ENCODE data around the gene KHDC4.

Gene KHDC4

DNA sequence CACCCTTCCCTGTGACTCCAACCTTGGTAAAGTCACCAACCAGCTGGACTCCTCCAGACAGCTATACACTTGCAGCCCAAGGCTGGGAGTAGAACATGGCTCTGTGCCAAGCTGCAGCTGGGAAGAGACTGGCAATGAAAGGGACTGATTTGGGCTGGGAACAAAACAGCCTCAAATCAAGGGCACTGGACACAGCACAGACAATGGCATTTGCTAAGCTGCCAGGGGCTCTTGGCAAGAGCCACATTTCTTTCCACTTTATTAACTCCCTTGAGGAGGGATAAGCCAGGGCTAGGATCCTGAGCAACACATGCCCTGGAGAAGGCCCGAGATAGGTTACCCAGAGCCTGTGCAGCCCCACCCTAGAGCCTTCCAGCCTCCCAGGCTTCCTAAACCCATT lies 62.8 kb downstream of the KHDC4 start:
- H3K4me3 ChIP-seq (ENCODE audit: low read depth, low read length) = no peak overlapping the region
- DNase-seq (ENCODE audit: low read depth) = no peak
- TF ChIP-seq, protein P1, sequence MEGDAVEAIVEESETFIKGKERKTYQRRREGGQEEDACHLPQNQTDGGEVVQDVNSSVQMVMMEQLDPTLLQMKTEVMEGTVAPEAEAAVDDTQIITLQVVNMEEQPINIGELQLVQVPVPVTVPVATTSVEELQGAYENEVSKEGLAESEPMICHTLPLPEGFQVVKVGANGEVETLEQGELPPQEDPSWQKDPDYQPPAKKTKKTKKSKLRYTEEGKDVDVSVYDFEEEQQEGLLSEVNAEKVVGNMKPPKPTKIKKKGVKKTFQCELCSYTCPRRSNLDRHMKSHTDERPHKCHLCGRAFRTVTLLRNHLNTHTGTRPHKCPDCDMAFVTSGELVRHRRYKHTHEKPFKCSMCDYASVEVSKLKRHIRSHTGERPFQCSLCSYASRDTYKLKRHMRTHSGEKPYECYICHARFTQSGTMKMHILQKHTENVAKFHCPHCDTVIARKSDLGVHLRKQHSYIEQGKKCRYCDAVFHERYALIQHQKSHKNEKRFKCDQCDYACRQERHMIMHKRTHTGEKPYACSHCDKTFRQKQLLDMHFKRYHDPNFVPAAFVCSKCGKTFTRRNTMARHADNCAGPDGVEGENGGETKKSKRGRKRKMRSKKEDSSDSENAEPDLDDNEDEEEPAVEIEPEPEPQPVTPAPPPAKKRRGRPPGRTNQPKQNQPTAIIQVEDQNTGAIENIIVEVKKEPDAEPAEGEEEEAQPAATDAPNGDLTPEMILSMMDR (IDR thresholded peaks at IDR 0.05; ENCODE audit: control insufficient read depth, extremely low read depth, insufficient read depth) = no peak

DNA sequence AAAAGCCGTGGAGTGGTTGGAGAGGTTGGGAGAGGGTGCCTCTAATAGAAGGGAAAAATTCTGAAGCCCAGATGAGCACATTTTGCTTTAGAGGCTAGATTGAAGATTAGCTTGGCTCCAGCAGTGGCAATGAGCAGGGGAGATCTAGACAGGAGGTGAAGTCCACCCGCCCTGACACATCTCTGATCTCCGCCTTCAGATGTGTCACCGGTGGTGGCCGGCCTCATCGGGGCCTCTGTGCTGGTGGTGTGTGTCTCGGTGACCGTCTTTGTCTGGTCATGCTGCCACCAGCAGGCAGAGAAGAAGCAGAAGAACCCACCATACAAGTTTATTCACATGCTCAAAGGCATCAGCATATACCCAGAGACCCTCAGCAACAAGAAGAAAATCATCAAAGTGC lies 66.4 kb downstream of the KHDC4 start:
- TF ChIP-seq, protein P1 (IDR thresholded peaks at IDR 0.05; ENCODE audit: control insufficient read depth, extremely low read depth, insufficient read depth) = no peak
- H3K4me3 ChIP-seq (ENCODE audit: low read depth, low read length) = no peak overlapping the region

DNA sequence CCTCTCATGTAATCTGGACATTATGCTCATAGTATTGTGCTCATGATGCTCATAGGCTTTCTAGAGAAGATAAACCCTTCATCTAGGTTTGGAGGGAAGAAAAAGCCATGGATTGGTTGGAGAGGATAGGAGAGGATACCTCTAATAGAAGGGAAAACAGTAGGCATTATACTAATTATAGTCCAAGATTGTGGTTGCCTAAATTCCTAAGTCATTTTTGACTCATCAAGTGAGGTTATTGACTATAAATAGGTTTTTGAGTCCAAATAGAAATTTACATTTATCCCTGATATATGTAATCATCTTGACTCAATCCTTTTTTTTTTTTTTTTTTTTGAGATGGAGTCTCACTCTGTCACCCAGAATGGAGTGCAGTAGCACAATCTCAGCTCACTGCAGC lies 69.8 kb downstream of the KHDC4 start:
- DNase-seq (ENCODE audit: low read depth) = no peak
- H3K4me3 ChIP-seq (ENCODE audit: low read depth, low read length) = no peak overlapping the region
- TF ChIP-seq, protein P1 (IDR thresholded peaks at IDR 0.05; ENCODE audit: control insufficient read depth, extremely low read depth, insufficient read depth) = no peak

More for the DNA sequence above, 66.4 kb downstream of the KHDC4 start:
- no peak for DNase-seq (ENCODE audit: low read depth)

All from LNCaP clone FGC (cell line).